CD4-positive, alpha-beta T cell (primary cell): ENCODE measurements around the gene ADAMTS18. TPM values are rescaled to one million over a fixed set of nuclear protein-coding genes. Genes with fewer than 3 reads are reported as not detected.

Source experiments
- ATAC-seq: fragments of 200-7000 bp; cut with Tn5 transposase; one replicate; pipeline ENCODE4 v1.10.0; 2022; ENCODE audit warnings: mild to moderate bottlenecking; ENCODE audit not compliant: poor library complexity
- CTCF ChIA-PET: fragments of 350-600 bp; sonication (Branson Sonifier 250); formaldehyde crosslinking; loops from one replicate; lab custom pipeline; 2021; ENCODE audit warnings: antibody characterized with exemption, inconsistent platforms; lab: Charles Lee
- POLR2A ChIA-PET: fragments of 350-600 bp; sonication (Branson Sonifier 250); formaldehyde crosslinking; loops from one replicate; lab custom pipeline; 2021; ENCODE audit warnings: antibody characterized with exemption, inconsistent platforms; lab: Charles Lee
- DNase-seq, 14 experiments: peaks; one replicate each; pipeline ENCODE4 v3.0.0-alpha.2; 2013 to 2020; ENCODE audit warnings: mixed read lengths in 2 of 14
- H3K27ac ChIP-seq, 2 donors: one replicate each; pipeline versions ENCODE4 v1.5.1 to v1.7.0; 2013; ENCODE audit warnings: low read length in 2 of 2, low read depth in 1 of 2, mild to moderate bottlenecking in 1 of 2
- H3K27me3 ChIP-seq, 2 experiments: 1 replicate in 1 of 2; 2 replicates in 1 of 2; pipeline versions ENCODE4 v1.6.1 to v1.7.0; 2013; ENCODE audit warnings: low read length in 2 of 2, control low read depth in 1 of 2, mild to moderate bottlenecking in 1 of 2, moderate library complexity in 1 of 2; ENCODE audit not compliant: insufficient read depth in 2 of 2, control insufficient read depth in 1 of 2
- H3K36me3 ChIP-seq: one replicate; pipeline ENCODE4 v1.6.1; 2013; ENCODE audit warnings: low read length, control low read depth; ENCODE audit not compliant: insufficient read depth
- H3K4me1 ChIP-seq: one replicate; pipeline ENCODE4 v1.6.1; 2013; ENCODE audit warnings: low read length, control low read depth; ENCODE audit not compliant: insufficient read depth
- H3K4me3 ChIP-seq: one replicate; pipeline ENCODE4 v1.5.1; 2013; ENCODE audit warnings: mild to moderate bottlenecking, low read length, moderate library complexity
- H3K9me3 ChIP-seq, 2 experiments: 1 replicate in 1 of 2; 2 replicates in 1 of 2; pipeline versions ENCODE4 v1.6.1 to v1.7.0; 2013; ENCODE audit warnings: low read length in 2 of 2, mild to moderate bottlenecking in 2 of 2, control low read depth in 1 of 2, moderate library complexity in 1 of 2; ENCODE audit not compliant: control insufficient read depth in 1 of 2, insufficient read depth in 1 of 2
- H3K27ac Mint-ChIP-seq: one replicate; pipeline ENCODE4 v1.8.0; 2020; ENCODE audit warnings: mixed read lengths
- H3K27me3 Mint-ChIP-seq: one replicate; pipeline ENCODE4 v1.8.0; 2021; ENCODE audit warnings: mixed read lengths
- H3K36me3 Mint-ChIP-seq: one replicate; pipeline ENCODE4 v1.8.0; 2021; ENCODE audit warnings: low read depth, mixed read lengths
- H3K4me1 Mint-ChIP-seq: one replicate; pipeline ENCODE4 v1.8.0; 2021; ENCODE audit warnings: low read depth, mixed read lengths
- H3K4me3 Mint-ChIP-seq: one replicate; pipeline ENCODE4 v1.8.0; 2020; ENCODE audit warnings: mild to moderate bottlenecking, mixed read lengths
- H3K9me3 Mint-ChIP-seq: one replicate; pipeline ENCODE4 v1.8.0; 2020; ENCODE audit warnings: mixed read lengths
- CTCF ChIP-seq: fragments of 200-600 bp; IDR thresholded peaks from one replicate; pipeline ENCODE4 v1.8.0; 2022; ENCODE audit warnings: antibody characterized with exemption, mild to moderate bottlenecking
- intact Hi-C, 2 experiments: fragments of 100-400 bp; cut with DNase I in 1 of 2; cut with micrococcal nuclease in 1 of 2; formaldehyde crosslinking; loops; one replicate each; pipeline versions ENCODE4 v1.15.1 to v1.9.0; 2023 to 2025; cut with DNase I, micrococcal nuclease
- total RNA-seq, 174 experiments: library from RNA in 2 of 174; stranded (reverse) in 2 of 174; gene quantifications; one replicate each; pipeline ENCODE4 v1.2.3 and lab custom pipeline; 2021 to 2026

Gene ADAMTS18
- total RNA-seq, 2 experiments from 2014 or later: not detected

GRCh38 chr16:77335652-77336234 lies 99.1 kb downstream of the ADAMTS18 start:
- intact Hi-C loops: no loop called here
- ATAC-seq (no peak), DNase-seq (no peak)
- ChIA-PET POLR2A (no interaction called here), CTCF (no interaction called here)
- Mint-ChIP-seq H3K4me1 (no peaks in the 10 kb centered on the region), H3K27me3 (no peaks in the 10 kb centered on the region), H3K9me3 (no peaks in the 10 kb centered on the region), H3K27ac (no peak overlapping the region), H3K36me3 (no peaks in the 10 kb centered on the region), H3K4me3 (no peak overlapping the region)
- Histone ChIP-seq H3K9me3 (no peaks in the 10 kb centered on the region), H3K4me1 (no peaks in the 10 kb centered on the region), H3K27me3 (no peaks in the 10 kb centered on the region), H3K27ac (no peak overlapping the region), H3K36me3 (no peaks in the 10 kb centered on the region), H3K4me3 (no peak overlapping the region)
- no peak for TF ChIP-seq CTCF

GRCh38 chr16:77332792-77333191 lies 102.0 kb downstream of the ADAMTS18 start:
- H3K4me3 Mint-ChIP-seq: no peak overlapping the region
- Histone ChIP-seq H3K27me3 (no peaks in the 10 kb centered on the region), H3K36me3 (no peaks in the 10 kb centered on the region), H3K9me3 (no peaks in the 10 kb centered on the region), H3K27ac (no peak overlapping the region), H3K4me3 (no peak overlapping the region), H3K4me1 (no peaks in the 10 kb centered on the region)
- POLR2A ChIA-PET: no interaction called here
- DNase-seq: no peak
- intact Hi-C loops: no loop called here
- no peaks in the 10 kb centered on the region for H3K9me3 Mint-ChIP-seq
- no peaks in the 10 kb centered on the region for H3K36me3 Mint-ChIP-seq
- ATAC-seq: no peak
- CTCF ChIA-PET: no interaction called here
- TF ChIP-seq CTCF: no peak
- no peak overlapping the region for H3K27ac Mint-ChIP-seq
- no peaks in the 10 kb centered on the region for H3K4me1 Mint-ChIP-seq
- H3K27me3 Mint-ChIP-seq: no peaks in the 10 kb centered on the region

- Histone ChIP-seq H3K36me3 (no peaks in the 10 kb centered on the region), H3K9me3 (no peaks in the 10 kb centered on the region), H3K4me3 (no peak overlapping the region), H3K4me1 (no peaks in the 10 kb centered on the region), H3K27me3 (no peaks in the 10 kb centered on the region), H3K27ac (no peak overlapping the region)
- ChIA-PET CTCF (no interaction called here), POLR2A (no interaction called here)
- intact Hi-C loops: no loop called here
- no peak for ATAC-seq
- no peak overlapping the region for H3K27ac Mint-ChIP-seq
- no peaks in the 10 kb centered on the region for H3K36me3 Mint-ChIP-seq
- DNase-seq: no peak
- no peak for TF ChIP-seq CTCF
- H3K4me3 Mint-ChIP-seq: no peak overlapping the region
- H3K9me3 Mint-ChIP-seq: no peaks in the 10 kb centered on the region
- no peaks in the 10 kb centered on the region for H3K4me1 Mint-ChIP-seq
- H3K27me3 Mint-ChIP-seq: no peaks in the 10 kb centered on the region
These were observed 102.8 kb downstream of the ADAMTS18 start for GRCh38 chr16:77331802-77332586.
